A172 (cell line): ENCODE results near the gene FLAD1. TPM values are rescaled to one million over a fixed set of nuclear protein-coding genes. Genes with fewer than 3 reads are reported as not detected.

Experiments
- DNase-seq: peaks from one replicate; pipeline ENCODE4 v3.0.0-alpha.2; 2015; ENCODE audit warnings: low spot score
- total RNA-seq: library from RNA; depleted of rRNA; stranded (reverse); fragments of >200 nt; shearing (Covaris generic); gene quantifications from 2 replicates; pipeline ENCODE4 v1.2.3, GENCODE V29; 2014

The FLAD1 gene
- total RNA-seq, 1 experiment from 2014 or later = 65.9 TPM

DNA sequence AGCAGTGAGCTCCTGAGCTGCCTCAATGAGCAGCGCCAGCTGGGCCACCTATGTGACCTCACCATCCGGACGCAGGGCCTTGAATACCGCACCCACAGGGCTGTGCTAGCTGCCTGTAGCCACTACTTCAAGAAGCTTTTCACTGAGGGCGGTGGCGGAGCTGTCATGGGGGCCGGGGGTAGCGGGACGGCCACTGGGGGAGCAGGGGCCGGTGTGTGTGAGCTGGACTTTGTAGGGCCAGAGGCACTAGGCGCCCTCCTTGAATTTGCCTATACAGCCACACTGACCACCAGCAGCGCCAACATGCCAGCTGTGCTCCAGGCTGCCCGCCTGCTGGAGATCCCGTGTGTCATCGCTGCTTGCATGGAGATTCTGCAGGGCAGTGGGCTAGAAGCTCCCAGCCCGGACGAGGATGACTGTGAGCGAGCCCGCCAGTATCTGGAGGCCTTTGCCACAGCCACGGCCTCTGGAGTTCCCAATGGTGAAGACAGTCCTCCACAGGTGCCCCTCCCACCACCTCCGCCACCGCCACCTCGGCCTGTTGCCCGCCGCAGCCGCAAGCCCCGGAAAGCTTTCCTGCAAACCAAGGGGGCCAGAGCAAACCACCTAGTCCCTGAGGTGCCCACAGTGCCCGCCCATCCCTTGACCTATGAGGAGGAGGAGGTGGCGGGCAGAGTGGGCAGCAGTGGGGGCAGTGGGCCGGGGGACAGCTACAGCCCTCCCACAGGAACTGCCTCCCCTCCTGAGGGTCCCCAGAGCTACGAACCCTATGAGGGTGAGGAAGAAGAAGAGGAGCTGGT, 31.8 kb downstream of the FLAD1 start:
- no peak for DNase-seq

DNA sequence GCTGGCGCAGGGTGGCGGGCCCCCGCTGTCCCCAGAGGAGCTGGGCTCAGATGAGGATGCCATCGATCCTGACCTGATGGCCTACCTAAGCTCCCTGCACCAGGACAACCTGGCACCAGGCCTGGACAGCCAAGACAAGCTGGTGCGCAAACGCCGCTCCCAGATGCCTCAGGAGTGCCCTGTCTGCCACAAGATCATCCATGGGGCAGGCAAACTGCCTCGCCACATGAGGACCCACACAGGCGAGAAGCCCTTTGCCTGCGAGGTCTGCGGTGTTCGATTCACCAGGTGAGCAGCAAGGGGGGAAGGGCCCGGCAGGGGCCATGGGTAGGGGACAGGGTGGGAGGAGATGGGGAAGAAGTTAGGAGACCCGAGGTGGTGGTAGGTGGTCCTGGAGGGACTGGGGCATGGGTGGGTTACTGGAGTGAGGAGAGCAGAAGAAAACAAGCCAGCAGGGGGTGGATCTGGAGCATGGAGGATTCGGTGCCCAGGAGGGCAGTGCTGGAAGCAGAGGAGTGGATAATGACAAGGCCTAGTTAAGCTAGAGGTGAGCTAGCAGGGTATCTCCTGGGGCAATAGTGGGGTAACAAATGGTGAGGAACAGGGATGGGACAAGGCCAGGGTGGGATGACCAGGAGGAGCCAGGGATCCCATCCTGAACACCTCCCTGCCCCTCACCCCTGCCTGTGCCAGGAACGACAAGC, 32.5 kb downstream of the FLAD1 start:
- no peak for DNase-seq

DNA sequence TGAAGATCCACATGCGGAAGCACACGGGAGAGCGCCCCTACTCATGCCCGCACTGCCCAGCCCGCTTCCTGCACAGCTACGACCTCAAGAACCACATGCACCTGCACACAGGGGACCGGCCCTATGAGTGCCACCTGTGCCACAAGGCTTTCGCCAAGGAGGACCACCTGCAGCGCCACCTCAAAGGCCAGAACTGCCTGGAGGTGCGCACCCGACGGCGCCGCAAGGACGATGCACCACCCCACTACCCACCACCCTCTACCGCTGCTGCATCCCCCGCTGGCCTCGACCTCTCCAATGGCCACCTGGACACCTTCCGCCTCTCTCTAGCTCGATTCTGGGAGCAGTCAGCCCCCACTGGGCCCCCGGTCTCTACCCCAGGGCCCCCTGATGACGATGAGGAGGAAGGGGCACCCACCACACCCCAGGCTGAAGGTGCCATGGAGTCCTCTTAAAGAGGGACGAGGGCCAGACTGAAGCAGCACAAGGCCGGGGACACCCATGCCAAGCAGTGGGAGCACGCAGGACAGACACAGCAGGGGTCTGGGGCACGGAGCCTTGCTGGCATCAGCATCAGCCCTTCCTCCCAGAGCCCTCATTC, 33.2 kb downstream of the FLAD1 start:
- no peak for DNase-seq

DNA sequence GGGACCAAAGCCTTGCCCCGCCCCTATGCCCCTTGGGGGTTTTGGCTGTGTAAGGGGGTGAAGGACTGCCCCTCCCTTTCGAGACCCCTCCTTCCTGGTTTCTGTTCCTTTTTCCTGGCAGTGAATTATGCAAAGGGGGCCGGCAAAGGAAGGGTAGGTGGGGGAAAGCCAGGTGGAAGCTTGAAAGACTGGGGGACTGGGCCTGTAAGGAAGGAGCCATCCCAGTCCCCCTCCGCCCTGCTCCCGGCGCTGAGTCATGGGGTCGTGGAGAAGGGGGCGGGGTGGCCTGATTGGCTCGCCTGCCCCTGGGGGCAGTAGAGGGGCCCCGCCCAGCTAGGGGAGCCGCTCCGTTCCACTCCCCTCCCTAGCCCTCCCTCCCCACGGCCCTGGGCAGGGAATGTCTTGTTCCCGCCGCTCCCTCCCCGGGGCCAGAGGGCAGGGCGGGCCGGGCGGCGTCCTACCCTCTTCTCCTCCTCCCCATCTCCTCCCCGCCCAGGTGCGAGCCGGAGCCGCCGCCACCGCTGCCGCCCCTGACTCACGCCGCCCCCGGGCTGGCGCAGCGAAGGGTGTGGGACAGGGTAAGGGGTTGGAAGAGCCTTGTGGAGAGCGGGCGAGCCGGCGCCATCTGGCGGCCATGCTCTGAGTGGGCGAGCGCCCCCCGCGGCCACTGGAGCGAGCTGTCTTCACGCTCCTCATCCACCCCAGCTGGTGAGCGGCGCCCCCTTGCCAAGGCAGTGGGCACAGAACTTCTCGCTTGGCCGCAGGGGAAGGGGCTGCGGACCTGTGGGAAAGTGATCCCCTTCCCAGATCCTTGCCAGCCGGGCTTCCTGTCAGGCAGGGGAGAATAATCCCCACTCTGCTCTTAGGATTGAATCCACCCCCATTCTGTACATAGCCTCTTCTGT, 34.1 kb downstream of the FLAD1 start:
- DNase-seq = peak; percentile 92

DNA sequence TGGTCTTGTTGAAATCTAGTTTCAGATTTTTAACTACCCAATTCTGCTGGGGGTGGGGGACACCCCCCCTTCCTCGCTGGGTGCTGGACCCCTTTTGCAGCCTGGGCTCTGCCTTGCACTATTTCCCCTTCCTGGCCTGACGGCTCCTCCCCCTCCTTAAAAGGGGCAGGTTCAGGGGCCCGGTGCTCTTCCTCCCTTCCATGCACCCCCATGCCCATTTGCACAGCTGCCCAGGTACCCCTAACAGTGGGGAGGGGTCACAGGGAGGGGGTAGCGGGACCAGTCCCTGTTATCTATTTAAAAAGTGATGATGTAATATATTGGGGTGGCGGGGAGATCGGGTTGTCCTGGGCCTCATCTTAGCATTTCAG, 34.8 kb downstream of the FLAD1 start:
- no peak for DNase-seq

DNA sequence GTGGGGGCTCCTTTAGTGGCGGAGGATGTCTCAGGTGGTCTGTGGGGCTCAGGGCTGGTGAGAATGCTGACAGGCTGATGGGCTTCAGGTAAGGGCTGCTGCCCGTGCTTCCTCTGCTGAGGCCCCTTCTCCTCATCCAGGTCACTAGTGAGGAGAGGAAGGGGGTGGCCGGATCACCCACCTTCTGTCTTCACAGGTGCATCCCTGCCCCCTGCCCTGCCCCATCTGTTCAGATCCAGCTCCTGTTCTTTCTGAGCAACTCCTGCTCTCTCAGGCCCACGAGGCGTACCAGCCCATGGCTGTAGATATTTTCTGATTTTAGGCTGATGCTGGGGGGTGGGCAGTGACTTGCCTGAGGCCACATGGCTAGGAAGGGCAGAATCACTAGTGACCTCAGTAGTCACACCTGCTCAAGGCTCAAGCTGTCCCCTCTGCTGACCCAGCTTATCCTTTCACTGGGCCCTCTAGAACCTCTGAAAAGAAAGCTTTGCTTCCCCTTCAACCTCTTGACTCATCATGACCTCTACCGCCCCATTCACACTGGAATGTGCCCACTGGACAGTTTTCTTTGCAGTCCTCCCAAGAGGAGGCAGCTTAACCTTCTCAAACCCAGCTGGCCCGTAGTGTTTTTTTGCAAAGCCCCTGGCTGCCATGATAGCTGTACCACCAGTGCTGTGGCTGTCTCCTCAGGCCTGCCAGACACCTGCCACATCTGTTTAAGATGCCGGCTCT, 35.6 kb downstream of the FLAD1 start:
- no peak for DNase-seq

DNA sequence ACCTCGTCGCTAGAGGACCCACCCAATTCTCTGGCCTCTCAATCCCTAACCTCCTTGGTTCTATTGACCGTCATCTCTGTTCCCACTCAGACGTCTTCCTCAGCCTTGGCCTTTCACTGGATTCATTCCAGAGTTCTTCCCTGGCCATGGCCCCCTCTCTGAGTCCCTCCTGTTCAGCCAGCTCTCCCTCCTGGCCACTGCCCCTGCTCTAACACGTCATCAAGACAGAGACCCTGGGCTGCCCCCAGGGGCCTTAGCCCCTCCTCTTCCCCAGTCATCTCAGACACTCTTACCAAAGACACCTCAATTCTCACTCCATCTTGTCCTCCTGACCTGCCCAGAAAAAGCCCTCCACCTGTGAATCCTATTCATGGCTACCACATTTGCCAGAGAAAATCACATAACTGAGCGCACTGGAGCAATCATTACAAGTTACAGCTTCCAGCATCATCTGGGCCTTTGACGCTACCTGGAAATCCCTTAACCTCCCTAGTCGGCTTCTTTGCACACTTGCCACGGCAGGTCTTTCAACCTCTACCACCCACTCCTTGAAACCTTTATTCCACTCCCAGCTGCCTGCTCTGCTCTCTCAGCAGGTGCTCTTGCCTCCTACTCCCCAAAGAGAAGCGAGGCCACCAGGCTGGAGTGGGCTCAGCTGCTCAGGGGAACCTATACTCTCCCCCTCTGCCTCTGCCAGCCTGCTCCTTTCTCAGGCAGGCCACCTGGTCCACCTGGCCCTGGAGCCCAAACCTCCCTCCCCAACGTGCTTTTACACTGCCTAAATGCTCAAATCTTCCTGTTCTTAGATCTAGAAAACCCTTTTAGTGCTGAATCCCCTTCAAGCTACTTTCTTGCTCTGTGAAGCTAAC, 36.5 kb downstream of the FLAD1 start:
- no peak for DNase-seq

DNA sequence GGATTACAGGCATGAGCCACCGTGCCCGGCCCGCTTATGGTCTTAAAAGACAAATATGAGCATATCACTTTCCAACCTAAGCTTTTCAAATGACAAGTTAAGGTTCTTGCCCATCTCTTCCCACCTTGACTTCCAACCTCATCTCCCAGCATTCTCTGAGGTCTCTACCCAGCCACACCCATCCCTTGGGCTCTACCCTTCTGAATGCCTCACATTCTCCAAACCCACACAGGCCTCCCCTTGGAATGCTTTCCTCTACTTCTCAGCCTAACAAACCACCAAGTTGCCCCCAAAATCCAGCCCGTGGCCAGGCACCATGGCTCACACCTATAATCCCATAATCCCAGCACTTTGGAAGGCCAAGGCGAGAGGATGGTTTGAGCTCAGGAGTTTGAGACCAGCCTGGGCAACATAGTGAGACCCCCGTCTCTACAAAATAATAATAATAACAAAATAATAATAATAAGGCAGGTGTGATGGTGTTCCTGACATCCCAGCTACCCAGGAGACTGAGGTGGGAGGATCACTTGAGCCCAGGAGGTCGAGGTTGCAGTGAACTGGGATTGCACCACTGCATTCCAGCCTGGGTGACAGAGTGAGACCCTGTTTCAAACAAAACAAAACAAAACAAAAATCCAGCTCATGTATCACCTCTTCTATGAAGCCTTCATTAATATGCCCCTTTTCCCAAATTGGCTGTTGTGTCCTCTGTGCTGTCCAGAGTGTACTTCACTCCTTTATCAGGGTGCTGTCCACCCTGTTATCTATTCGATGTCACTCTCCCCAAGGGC, 39.2 kb downstream of the FLAD1 start:
- DNase-seq = peak; percentile 52

DNA sequence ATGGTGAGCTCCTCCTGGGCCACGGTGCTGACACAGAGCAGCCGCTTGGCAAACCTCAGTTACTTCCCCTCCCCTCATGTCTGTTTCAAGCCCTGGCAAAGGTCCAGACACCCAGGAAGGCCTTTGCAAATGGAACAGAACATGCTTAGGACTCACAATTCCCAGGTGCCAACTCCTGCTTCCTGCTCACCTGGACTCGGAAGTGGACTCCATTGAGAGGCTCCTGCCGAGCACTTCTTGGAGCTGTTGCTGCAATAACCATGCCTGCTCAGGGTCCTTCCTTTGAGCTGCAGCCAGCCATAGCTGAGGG, 39.7 kb downstream of the FLAD1 start:
- DNase-seq = no peak

DNA sequence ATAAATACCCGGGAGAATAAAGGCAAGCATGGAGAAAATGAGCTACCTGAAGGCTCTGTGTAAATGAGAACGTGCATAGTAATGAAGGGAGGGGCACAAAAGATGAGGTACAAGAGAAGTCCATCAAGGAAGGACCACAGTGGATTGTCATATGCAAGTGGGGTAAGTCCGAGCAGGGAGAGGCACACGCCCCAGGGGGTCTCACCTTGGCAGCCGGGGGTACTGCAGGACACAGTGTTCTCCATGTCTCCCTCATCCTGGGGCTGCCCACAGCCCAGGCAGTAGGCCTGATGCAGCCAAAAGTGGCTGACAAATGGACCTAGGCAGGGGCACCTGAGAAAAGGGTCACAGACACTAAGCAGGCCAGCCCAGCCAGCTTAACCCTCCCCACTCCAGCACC, 40.5 kb downstream of the FLAD1 start:
- no peak for DNase-seq

DNA sequence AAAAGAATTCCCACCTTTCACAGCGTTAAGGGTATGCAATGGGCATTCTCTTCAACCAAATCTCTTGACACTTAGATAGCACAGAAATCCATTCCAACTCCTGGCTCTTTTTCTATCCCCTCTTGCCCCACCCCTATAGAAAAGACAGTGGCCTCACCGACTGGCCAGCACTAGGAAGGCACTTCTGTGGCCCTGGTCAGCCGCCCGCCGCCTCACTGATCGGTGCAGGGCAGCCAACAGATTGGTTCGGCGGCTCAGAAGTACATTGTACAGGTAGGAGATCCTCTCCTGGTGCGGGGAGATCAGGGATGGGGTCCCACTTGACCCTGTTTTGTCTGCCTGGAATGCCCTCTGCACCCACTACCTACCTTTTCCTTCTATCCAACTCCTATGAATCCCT, 41.2 kb downstream of the FLAD1 start:
- DNase-seq = no peak

DNA sequence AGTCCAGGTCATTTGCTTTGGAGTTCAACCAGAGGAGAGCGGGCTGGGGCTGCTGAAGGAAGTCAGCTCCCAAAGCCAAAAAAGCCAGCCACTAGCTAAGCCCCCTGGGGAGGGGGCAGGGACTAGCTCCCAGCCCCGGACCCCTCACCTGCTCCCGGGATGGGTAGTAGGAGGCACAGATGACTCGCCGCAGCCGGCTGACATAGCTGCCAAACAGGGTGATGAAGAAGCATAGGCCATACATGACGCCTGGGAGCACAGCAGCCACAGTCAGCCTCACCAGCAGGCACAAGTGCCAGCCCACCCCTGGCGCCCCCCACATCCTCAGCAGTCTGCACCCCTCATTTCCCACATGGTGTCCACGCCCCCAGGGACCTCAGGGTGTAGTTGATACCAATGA, 43.0 kb downstream of the FLAD1 start:
- DNase-seq = no peak

DNA sequence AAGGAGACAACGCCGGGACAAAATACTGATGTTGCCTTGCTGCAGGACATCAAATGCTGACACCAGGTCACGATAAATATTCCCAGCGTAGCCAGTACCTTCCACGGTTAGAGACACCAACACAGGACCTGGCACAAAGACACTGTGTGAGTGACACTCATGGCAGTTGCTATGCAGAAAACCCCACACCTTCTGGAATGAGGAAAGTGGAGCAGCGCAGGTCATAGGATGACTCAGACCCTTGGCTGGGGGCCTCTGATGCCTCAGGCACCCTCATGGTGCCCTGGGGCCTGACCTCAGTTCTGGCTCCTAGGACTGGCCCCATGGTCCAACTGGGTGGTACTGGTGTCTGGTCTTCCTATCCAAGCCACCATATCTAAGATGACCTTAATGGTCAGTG, 43.4 kb downstream of the FLAD1 start:
- peak; percentile 56 for DNase-seq

DNA sequence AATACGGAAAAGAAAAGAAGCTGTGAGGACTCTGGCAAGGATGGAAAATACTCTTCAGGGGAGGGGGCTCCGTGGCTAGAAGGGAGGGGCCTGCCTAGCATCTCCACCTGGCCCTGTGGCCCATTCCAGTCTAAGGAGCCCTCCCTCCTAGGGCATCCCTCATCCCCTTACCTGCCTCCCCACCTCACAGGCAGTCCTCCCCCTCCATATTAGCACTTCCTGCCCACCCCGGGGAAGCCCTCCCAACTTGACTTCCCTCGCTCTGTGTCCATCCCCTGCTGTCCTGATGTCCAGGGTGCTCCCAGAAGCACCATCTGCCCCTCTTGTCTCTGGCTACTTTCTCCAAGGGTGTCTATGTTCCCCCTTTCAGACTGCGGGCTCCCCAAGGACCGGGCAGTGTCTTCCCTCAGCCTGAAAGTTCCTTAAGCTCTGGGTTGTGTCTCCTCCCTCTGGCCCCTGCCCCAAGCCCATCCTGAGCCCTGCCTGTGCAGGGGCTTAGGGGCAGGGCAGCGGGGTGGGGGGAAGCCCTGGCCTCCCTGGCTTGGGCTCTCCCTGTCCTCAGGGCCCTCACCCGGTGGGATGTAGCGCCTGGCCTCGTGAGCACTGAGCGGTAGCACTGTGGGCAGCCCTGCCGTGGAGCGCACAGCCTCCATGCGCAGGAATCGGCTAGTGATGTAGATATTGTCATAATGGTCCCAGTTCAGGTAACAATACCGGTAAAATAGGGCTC, 46.5 kb downstream of the FLAD1 start:
- no peak for DNase-seq

DNA sequence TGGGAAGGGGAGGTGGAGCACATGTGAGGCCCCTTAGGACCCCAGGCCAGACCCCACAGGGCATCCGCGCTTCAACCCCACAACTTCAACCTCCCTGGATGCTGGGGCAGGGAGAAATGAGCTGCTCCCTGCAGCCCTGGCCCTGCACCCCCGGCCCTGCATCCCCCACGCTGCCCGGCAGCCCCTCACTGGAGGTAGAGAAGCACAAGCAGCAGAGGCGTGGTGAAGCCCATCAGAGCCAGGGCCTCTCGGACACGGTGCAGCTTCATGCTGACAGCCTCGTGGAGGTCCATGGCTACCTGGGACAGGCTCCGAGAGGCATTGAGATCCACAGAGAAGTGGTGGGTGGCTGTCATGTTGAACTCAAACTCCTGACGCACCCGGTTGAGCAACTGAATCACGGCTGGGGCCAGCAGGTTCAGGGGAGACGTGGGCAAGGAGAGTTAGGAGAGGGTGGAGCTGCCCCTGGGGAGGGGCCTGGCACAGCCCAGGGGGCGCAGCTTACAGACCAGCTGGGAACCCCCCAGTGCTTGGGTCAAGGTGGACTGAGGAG, 47.2 kb downstream of the FLAD1 start:
- DNase-seq = no peak

DNA sequence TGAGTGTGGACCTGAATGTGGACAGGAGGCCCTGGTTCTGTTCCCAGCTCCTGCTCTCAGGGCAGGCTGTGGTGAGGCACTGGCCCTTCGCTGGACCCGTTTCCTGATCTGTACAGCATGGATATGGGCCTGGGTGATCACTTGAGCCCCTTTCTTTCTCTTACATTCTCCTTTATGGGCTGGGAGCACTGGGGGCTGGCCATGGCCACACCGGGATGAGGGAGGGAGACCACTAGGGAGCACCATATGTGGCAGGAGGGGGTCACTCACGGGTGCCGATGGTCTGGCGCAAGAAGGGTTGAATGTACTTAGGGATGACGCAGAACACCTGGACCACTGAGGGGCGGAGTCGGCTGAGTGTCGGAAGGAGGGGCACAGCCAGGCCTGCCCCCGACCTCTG, 47.8 kb downstream of the FLAD1 start:
- DNase-seq = no peak

DNA sequence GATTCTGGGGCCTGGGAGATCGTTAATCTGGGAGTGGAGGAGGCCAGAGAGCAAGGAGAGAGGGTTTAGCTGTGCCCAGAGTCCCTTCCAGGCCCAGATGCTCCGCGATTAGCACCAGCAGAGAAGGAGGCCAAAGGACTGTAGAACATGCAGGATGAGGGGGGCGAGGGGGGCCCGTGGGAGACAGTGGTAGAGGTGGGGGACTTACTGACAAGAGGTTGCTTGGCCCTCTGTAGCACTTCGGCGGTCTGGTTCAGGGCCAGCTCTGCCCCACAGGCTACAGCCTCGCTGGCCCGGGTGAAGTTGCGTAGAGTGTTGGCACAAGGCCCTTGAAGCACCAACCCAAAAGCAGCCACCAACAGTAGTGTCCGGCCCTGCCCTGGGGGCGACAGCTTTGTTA, 49.7 kb downstream of the FLAD1 start:
- DNase-seq = no peak

DNA sequence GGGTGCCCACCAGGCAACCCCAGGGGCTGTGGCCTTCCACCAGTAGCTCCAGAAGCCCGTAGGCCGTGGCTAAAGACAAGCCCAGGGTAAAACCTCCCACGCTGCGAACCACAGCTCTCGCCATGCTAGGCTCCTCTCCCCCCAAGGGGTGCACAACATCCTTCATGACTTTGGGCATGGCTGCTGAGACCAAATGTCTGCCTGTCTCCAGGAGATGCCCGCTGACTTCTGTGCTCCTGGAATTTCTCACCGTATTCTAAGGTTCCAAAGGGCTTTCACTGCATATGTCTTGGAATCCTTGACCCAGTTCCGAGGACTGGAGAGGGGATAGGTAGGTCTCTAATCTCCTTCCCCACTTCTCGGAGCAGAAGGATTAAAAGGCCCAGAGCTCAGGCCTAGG, 50.4 kb downstream of the FLAD1 start, which contains the start of the genes DCST1 and DCST2:
DCST1 (plus strand) TSS at position 301 of the 400 bp plus-strand sequence. CDS start 213 bp downstream, outside the sequence.
DCST2 (minus strand) TSS at position 258 of the 400 bp plus-strand sequence; CDS start at position 178, 80 bp downstream.
- no peak for DNase-seq
